ENCODE data around the gene CNOT11. TPM values are rescaled to one million over a fixed set of nuclear protein-coding genes. Genes with fewer than 3 reads are reported as not detected.
A peak's percentile ranks its signal among the peaks of the same experiment; 100 is the strongest.

Gene CNOT11
- total and polyA plus RNA-seq, 2 of the 13 experiments (the other 11 are each of a cell fraction or from before 2014, with no cell fraction given): 114 to 209 TPM

- TF ChIP-seq, protein P1, sequence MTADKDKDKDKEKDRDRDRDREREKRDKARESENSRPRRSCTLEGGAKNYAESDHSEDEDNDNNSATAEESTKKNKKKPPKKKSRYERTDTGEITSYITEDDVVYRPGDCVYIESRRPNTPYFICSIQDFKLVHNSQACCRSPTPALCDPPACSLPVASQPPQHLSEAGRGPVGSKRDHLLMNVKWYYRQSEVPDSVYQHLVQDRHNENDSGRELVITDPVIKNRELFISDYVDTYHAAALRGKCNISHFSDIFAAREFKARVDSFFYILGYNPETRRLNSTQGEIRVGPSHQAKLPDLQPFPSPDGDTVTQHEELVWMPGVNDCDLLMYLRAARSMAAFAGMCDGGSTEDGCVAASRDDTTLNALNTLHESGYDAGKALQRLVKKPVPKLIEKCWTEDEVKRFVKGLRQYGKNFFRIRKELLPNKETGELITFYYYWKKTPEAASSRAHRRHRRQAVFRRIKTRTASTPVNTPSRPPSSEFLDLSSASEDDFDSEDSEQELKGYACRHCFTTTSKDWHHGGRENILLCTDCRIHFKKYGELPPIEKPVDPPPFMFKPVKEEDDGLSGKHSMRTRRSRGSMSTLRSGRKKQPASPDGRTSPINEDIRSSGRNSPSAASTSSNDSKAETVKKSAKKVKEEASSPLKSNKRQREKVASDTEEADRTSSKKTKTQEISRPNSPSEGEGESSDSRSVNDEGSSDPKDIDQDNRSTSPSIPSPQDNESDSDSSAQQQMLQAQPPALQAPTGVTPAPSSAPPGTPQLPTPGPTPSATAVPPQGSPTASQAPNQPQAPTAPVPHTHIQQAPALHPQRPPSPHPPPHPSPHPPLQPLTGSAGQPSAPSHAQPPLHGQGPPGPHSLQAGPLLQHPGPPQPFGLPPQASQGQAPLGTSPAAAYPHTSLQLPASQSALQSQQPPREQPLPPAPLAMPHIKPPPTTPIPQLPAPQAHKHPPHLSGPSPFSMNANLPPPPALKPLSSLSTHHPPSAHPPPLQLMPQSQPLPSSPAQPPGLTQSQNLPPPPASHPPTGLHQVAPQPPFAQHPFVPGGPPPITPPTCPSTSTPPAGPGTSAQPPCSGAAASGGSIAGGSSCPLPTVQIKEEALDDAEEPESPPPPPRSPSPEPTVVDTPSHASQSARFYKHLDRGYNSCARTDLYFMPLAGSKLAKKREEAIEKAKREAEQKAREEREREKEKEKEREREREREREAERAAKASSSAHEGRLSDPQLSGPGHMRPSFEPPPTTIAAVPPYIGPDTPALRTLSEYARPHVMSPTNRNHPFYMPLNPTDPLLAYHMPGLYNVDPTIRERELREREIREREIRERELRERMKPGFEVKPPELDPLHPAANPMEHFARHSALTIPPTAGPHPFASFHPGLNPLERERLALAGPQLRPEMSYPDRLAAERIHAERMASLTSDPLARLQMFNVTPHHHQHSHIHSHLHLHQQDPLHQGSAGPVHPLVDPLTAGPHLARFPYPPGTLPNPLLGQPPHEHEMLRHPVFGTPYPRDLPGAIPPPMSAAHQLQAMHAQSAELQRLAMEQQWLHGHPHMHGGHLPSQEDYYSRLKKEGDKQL (CRISPR knock-in tag; IDR thresholded peaks at IDR 0.05; ENCODE audit: low read depth): 0 out of 2 replicates have a peak, but pooled peaks have one; percentile 41
- no peak for TF ChIP-seq KDM4B (CRISPR knock-in tag; IDR thresholded peaks at IDR 0.05)
- TF ChIP-seq KDM3A (CRISPR knock-in tag; IDR thresholded peaks at IDR 0.05; ENCODE audit: low read depth): no peak
- no peak for TF ChIP-seq ARHGAP35 (CRISPR knock-in tag; IDR thresholded peaks at IDR 0.05; ENCODE audit: borderline replicate concordance)
- peak; percentile 96 for TF ChIP-seq PAXIP1 (CRISPR knock-in tag; conservative IDR thresholded peaks at IDR 0.05)
- TF ChIP-seq ZNF33A (CRISPR knock-in tag; IDR thresholded peaks at IDR 0.05; ENCODE audit: borderline replicate concordance): no peak
- TF ChIP-seq ZNF280D (CRISPR knock-in tag; IDR thresholded peaks at IDR 0.05): peak; percentile 89
- no peak for TF ChIP-seq SSRP1 (CRISPR knock-in tag; IDR thresholded peaks at IDR 0.05)
- peak; percentile 18; the same call in 1 of the 2 replicates for TF ChIP-seq ZNF317 (CRISPR knock-in tag; IDR thresholded peaks at IDR 0.05)
- TF ChIP-seq KDM6A (CRISPR knock-in tag; IDR thresholded peaks at IDR 0.05; ENCODE audit: low read depth): peak; percentile 81
- no peak for TF ChIP-seq SOX6 (IDR thresholded peaks at IDR 0.05)
- peak; percentile 88 for TF ChIP-seq SOX6 (CRISPR knock-in tag; IDR thresholded peaks at IDR 0.05)
- no peak; the same call in 1 of the 2 replicates for TF ChIP-seq SMAD3 (CRISPR knock-in tag; IDR thresholded peaks at IDR 0.05)
- no peak for TF ChIP-seq ISX (CRISPR knock-in tag; conservative IDR thresholded peaks at IDR 0.05)
- peak; percentile 68; the same call in 1 of the 2 replicates for TF ChIP-seq HDAC2 (CRISPR knock-in tag; IDR thresholded peaks at IDR 0.05)
These were observed 13.5 kb upstream of the CNOT11 start (continued) for GRCh38 chr2:101238930-101239759.

Data from HepG2 (cell line).